Keratinocyte (primary cell): ENCODE data around the gene DLG2.

ENCODE experiments used
- EZH2 ChIP-seq: IDR thresholded peaks from one replicate; pipeline ENCODE4 v1.6.1; 2012; ENCODE audit warnings: inconsistent platforms, mild to moderate bottlenecking, low read length, moderate library complexity
- TF ChIP-seq, protein P1 (sequence below), 3 experiments: IDR thresholded peaks in 1 of 3; conservative IDR thresholded peaks in 1 of 3; optimal IDR thresholded peaks in 1 of 3; 2 replicates in 2 of 3; 3 replicates in 1 of 3; pipeline versions ENCODE3 to v1.5.1; 2011; ENCODE audit warnings: low read length in 3 of 3, mild to moderate bottlenecking in 3 of 3, moderate library complexity in 2 of 3, control low read depth in 1 of 3, inconsistent platforms in 1 of 3; ENCODE audit not compliant: insufficient read depth in 2 of 3; ENCODE audit errors: extremely low read depth in 1 of 3

GRCh38 chr11:83778596-83778995 lies 1848.5 kb downstream of the DLG2 start:
- TF ChIP-seq, protein P1, sequence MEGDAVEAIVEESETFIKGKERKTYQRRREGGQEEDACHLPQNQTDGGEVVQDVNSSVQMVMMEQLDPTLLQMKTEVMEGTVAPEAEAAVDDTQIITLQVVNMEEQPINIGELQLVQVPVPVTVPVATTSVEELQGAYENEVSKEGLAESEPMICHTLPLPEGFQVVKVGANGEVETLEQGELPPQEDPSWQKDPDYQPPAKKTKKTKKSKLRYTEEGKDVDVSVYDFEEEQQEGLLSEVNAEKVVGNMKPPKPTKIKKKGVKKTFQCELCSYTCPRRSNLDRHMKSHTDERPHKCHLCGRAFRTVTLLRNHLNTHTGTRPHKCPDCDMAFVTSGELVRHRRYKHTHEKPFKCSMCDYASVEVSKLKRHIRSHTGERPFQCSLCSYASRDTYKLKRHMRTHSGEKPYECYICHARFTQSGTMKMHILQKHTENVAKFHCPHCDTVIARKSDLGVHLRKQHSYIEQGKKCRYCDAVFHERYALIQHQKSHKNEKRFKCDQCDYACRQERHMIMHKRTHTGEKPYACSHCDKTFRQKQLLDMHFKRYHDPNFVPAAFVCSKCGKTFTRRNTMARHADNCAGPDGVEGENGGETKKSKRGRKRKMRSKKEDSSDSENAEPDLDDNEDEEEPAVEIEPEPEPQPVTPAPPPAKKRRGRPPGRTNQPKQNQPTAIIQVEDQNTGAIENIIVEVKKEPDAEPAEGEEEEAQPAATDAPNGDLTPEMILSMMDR (optimal IDR thresholded peaks at IDR 0.05 in 1 of 3, IDR thresholded peaks at IDR 0.05 in 1 of 3, conservative IDR thresholded peaks at IDR 0.05 in 1 of 3; ENCODE audit: extremely low read depth in 1 of 3, insufficient read depth in 2 of 3, low read length in 3 of 3): no peak
- TF ChIP-seq EZH2: no peak
